Parathyroid adenoma (tissue), 2 donors: ENCODE results near the gene PARP16.

Experiments used
- H2AFZ ChIP-seq: fragments of 300-600 bp; sonication (generic); one replicate; pipeline ENCODE4 v1.7.0; 2017; ENCODE audit warnings: antibody characterized with exemption, mild to moderate bottlenecking
- H3K27ac ChIP-seq: fragments of 300-600 bp; sonication (generic); one replicate; pipeline ENCODE4 v1.7.0; 2017
- H3K27me3 ChIP-seq: fragments of 300-600 bp; sonication (generic); one replicate; pipeline ENCODE4 v1.7.0; 2017; ENCODE audit warnings: low read length; ENCODE audit not compliant: control insufficient read depth, insufficient read depth
- H3K36me3 ChIP-seq: fragments of 300-600 bp; sonication (generic); one replicate; pipeline ENCODE4 v1.7.0; 2017; ENCODE audit warnings: low read length; ENCODE audit not compliant: control insufficient read depth, insufficient read depth
- H3K4me1 ChIP-seq: fragments of 300-600 bp; sonication (generic); one replicate; pipeline ENCODE4 v1.7.0; 2017; ENCODE audit warnings: control low read depth
- H3K4me2 ChIP-seq: fragments of 300-600 bp; sonication (generic); one replicate; pipeline ENCODE4 v1.7.0; 2017; ENCODE audit warnings: low read length
- H3K4me3 ChIP-seq: fragments of 300-600 bp; sonication (generic); one replicate; pipeline ENCODE4 v1.7.0; 2017; ENCODE audit warnings: low read depth, low read length
- H3K79me2 ChIP-seq: fragments of 300-600 bp; sonication (generic); one replicate; pipeline ENCODE4 v1.7.0; 2017; ENCODE audit warnings: control low read depth
- H3K9ac ChIP-seq: fragments of 300-600 bp; sonication (generic); one replicate; pipeline ENCODE4 v1.7.0; 2017; ENCODE audit warnings: mild to moderate bottlenecking
- H3K9me3 ChIP-seq: fragments of 300-600 bp; sonication (generic); one replicate; pipeline ENCODE4 v1.7.0; 2017; ENCODE audit warnings: low read length; ENCODE audit not compliant: control insufficient read depth
- TF ChIP-seq, protein P1 (sequence below): fragments of 300-600 bp; sonication (generic); IDR thresholded peaks from one replicate; pipeline ENCODE4 v1.7.0; 2017; ENCODE audit warnings: antibody characterized with exemption, mild to moderate bottlenecking
- donor health status: primary hyperparathyroidism.

PARP16 gene

GRCh38 chr15:65302061-65302460 lies 15.4 kb upstream of the PARP16 start:
- H3K36me3 ChIP-seq, result no peaks in the 10 kb centered on the region
- TF ChIP-seq, protein P1, sequence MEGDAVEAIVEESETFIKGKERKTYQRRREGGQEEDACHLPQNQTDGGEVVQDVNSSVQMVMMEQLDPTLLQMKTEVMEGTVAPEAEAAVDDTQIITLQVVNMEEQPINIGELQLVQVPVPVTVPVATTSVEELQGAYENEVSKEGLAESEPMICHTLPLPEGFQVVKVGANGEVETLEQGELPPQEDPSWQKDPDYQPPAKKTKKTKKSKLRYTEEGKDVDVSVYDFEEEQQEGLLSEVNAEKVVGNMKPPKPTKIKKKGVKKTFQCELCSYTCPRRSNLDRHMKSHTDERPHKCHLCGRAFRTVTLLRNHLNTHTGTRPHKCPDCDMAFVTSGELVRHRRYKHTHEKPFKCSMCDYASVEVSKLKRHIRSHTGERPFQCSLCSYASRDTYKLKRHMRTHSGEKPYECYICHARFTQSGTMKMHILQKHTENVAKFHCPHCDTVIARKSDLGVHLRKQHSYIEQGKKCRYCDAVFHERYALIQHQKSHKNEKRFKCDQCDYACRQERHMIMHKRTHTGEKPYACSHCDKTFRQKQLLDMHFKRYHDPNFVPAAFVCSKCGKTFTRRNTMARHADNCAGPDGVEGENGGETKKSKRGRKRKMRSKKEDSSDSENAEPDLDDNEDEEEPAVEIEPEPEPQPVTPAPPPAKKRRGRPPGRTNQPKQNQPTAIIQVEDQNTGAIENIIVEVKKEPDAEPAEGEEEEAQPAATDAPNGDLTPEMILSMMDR, result no peak
- H3K4me2 ChIP-seq, result no peak overlapping the region
- no peaks in the 10 kb centered on the region for H3K27me3 ChIP-seq
- no peak overlapping the region for H3K4me3 ChIP-seq
- no peaks in the 10 kb centered on the region for H3K79me2 ChIP-seq
- H3K9me3 ChIP-seq, result no peaks in the 10 kb centered on the region
- peak overlapping the region; percentile 51 for H2AFZ ChIP-seq
- no peaks in the 10 kb centered on the region for H3K4me1 ChIP-seq
- H3K9ac ChIP-seq, result no peak overlapping the region
- no peak overlapping the region for H3K27ac ChIP-seq

DNA sequence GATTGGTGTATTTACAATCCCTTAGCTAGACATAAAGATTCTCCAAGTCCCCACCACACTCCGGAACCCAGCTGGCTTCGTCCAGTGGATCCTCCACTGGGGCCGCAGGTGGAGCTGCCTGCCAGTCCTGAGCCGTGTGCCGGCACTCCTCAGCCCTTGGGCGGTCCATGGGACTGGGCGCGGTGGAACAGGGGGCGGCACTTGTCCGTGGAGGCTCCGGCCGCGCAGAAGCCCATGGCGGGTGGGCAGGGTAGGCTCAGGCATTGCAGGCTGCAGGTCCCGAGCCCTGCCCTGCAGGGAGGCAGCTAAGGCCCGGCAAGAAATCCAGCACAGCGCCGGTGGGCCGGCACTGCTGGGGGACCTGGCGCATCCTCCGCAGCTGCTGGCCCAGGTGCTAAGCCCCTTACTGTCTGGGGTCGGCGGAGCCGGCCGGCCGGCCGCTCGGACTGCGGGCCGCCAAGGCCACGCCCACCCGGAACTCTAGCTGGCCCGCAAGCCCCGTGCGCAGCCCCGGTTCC lies 14.3 kb upstream of the PARP16 start:
- TF ChIP-seq, protein P1, result no peak

DNA sequence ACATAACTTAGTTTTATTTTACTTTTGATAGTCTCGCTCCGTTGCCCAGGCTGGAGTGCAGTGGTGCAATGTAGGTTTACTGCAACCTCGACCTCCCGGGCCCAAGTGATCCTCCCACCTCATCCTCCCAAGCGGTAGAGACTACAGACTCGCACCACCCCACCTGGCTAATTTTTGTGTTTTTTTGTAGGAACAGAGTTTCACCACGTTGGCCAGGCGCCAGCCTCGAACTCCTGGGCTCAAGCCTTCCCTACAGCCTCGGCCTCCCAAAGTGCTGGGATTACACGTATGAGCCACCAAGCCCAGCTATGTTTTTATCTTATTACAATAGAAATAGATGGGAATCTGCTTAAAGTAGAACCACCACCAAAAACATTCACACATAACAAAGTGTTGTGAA lies 12.0 kb upstream of the PARP16 start:
- Histone ChIP-seq H3K4me2 (no peak overlapping the region), H3K9ac (no peak overlapping the region), H3K79me2 (no peaks in the 10 kb centered on the region), H2AFZ (no peak overlapping the region), H3K27me3 (no peaks in the 10 kb centered on the region), H3K4me1 (no peaks in the 10 kb centered on the region), H3K27ac (no peak overlapping the region), H3K9me3 (no peaks in the 10 kb centered on the region), H3K4me3 (no peak overlapping the region), H3K36me3 (no peaks in the 10 kb centered on the region)
- TF ChIP-seq, protein P1, result no peak

More for the DNA sequence above, 14.3 kb upstream of the PARP16 start:
- no peak overlapping the region for H3K4me2 ChIP-seq
- no peak overlapping the region for H3K27ac ChIP-seq
- H3K4me3 ChIP-seq, result no peak overlapping the region
- no peaks in the 10 kb centered on the region for H3K27me3 ChIP-seq
- H3K79me2 ChIP-seq, result no peaks in the 10 kb centered on the region
- no peaks in the 10 kb centered on the region for H3K36me3 ChIP-seq
- H3K4me1 ChIP-seq, result no peaks in the 10 kb centered on the region
- H2AFZ ChIP-seq, result no peak overlapping the region
- no peaks in the 10 kb centered on the region for H3K9me3 ChIP-seq
- H3K9ac ChIP-seq, result no peak overlapping the region

- TF ChIP-seq, protein P1, result no peak
- H3K27ac ChIP-seq, result no peak overlapping the region
These were observed 6.3 kb upstream of the PARP16 start for GRCh38 chr15:65292938-65293518.

GRCh38 chr15:65290228-65290627 lies 3.5 kb upstream of the PARP16 start:
- Histone ChIP-seq H3K27ac (no peak overlapping the region), H3K9ac (no peak overlapping the region), H3K4me2 (no peak overlapping the region), H3K4me1 (peaks cover 2% of the 10 kb centered on the region), H3K27me3 (no peaks in the 10 kb centered on the region), H3K79me2 (no peaks in the 10 kb centered on the region), H3K9me3 (no peaks in the 10 kb centered on the region), H3K4me3 (no peak overlapping the region), H3K36me3 (no peaks in the 10 kb centered on the region), H2AFZ (no peak overlapping the region)
- TF ChIP-seq, protein P1, result no peak

More at GRCh38 chr15:65292938-65293518, 6.3 kb upstream of the PARP16 start:
- no peaks in the 10 kb centered on the region for H3K79me2 ChIP-seq
- no peak overlapping the region for H3K9ac ChIP-seq
- H3K4me2 ChIP-seq, result no peak overlapping the region
- no peaks in the 10 kb centered on the region for H3K4me1 ChIP-seq
- no peak overlapping the region for H3K4me3 ChIP-seq
- no peak overlapping the region for H2AFZ ChIP-seq
- no peaks in the 10 kb centered on the region for H3K9me3 ChIP-seq
- no peaks in the 10 kb centered on the region for H3K36me3 ChIP-seq
- H3K27me3 ChIP-seq, result no peaks in the 10 kb centered on the region
